ENCODE measurements around the gene CD4.

DNA sequence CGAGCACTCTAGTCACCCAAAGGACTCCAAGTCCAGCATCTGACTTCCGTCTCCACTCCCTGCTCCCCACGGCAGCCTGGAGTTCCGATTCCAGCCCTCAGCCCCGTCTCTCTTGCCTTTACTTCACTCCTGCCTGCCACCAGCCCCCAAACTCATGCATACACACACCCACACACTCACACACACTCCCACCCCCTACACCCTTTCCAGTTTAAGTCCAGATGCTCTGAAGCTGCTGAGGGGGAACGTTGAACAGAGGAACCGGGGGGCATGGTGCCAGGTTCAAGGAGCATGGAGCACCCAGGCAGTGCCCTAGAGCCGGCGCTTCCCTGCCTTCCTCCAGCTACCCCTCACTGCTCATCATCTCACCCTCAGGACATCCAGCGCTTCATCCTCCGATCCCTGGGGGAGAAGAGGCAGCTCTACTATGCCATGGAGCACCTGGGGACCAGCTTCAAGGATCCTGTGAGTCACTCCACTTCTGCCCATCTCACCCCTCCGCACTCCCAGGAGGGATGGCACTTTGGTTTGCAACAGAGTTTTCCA is 42.2 kb downstream of the CD4 start:
- TF ChIP-seq CTCF (IDR thresholded peaks at IDR 0.05) (no peak), POLR2A (IDR thresholded peaks at IDR 0.05) (no peak)
